Measurements from ENCODE around the gene PROSER3.
A peak's percentile ranks its signal among the peaks of the same experiment; 100 is the strongest.

The PROSER3 gene

DNA sequence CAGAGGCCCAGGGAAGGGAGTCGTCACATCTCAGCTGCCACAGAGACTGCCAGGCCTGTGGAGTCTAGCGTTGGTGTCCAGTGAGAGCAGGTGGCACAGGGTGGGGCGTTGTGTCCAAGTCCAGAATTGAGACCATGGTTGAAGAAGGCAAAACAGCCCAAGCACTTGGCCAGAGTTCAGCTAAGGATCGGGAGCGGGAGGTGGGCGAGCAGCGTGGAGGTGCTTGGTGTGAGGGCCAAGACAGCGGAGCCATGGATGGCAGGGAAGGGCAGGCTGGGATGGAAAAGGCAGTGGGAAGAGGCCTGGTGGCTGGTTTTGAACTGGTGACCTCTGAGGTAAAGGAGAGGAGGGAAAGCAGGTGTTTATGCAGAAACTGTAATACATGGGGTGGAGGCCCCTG lies 23.7 kb upstream of the PROSER3 start:
- H3K4me3 ChIP-seq (replicated peaks; ENCODE audit: insufficient read depth, low read length): no peak overlapping the region
- H3K27me3 ChIP-seq (ENCODE audit: insufficient read depth, poor library complexity, severe bottlenecking): no peaks in the 10 kb centered on the region
- no peak for DNase-seq (ENCODE audit: low read depth in 1 of 2, low spot score in 1 of 2)
- no peak overlapping the region for H3K27ac ChIP-seq (replicated peaks)
- TF ChIP-seq, protein P1, sequence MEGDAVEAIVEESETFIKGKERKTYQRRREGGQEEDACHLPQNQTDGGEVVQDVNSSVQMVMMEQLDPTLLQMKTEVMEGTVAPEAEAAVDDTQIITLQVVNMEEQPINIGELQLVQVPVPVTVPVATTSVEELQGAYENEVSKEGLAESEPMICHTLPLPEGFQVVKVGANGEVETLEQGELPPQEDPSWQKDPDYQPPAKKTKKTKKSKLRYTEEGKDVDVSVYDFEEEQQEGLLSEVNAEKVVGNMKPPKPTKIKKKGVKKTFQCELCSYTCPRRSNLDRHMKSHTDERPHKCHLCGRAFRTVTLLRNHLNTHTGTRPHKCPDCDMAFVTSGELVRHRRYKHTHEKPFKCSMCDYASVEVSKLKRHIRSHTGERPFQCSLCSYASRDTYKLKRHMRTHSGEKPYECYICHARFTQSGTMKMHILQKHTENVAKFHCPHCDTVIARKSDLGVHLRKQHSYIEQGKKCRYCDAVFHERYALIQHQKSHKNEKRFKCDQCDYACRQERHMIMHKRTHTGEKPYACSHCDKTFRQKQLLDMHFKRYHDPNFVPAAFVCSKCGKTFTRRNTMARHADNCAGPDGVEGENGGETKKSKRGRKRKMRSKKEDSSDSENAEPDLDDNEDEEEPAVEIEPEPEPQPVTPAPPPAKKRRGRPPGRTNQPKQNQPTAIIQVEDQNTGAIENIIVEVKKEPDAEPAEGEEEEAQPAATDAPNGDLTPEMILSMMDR (IDR thresholded peaks at IDR 0.05; ENCODE audit: insufficient read depth, low read length): no peak
- TF ChIP-seq GABPA (IDR thresholded peaks at IDR 0.05; ENCODE audit: low read depth) (no peak), POLR2AphosphoS5 (IDR thresholded peaks at IDR 0.05; ENCODE audit: low read depth) (no peak), SPI1 (IDR thresholded peaks at IDR 0.05; ENCODE audit: borderline replicate concordance, low read depth) (no peak)
- TF ChIP-seq, protein P2, sequence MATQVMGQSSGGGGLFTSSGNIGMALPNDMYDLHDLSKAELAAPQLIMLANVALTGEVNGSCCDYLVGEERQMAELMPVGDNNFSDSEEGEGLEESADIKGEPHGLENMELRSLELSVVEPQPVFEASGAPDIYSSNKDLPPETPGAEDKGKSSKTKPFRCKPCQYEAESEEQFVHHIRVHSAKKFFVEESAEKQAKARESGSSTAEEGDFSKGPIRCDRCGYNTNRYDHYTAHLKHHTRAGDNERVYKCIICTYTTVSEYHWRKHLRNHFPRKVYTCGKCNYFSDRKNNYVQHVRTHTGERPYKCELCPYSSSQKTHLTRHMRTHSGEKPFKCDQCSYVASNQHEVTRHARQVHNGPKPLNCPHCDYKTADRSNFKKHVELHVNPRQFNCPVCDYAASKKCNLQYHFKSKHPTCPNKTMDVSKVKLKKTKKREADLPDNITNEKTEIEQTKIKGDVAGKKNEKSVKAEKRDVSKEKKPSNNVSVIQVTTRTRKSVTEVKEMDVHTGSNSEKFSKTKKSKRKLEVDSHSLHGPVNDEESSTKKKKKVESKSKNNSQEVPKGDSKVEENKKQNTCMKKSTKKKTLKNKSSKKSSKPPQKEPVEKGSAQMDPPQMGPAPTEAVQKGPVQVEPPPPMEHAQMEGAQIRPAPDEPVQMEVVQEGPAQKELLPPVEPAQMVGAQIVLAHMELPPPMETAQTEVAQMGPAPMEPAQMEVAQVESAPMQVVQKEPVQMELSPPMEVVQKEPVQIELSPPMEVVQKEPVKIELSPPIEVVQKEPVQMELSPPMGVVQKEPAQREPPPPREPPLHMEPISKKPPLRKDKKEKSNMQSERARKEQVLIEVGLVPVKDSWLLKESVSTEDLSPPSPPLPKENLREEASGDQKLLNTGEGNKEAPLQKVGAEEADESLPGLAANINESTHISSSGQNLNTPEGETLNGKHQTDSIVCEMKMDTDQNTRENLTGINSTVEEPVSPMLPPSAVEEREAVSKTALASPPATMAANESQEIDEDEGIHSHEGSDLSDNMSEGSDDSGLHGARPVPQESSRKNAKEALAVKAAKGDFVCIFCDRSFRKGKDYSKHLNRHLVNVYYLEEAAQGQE (IDR thresholded peaks at IDR 0.05; ENCODE audit: insufficient replicate concordance, low read depth): no peak

GRCh38 chr19:35734889-35735288 lies 23.1 kb upstream of the PROSER3 start:
- Histone ChIP-seq H3K27me3 (ENCODE audit: insufficient read depth, poor library complexity, severe bottlenecking) (no peaks in the 10 kb centered on the region), H3K4me3 (replicated peaks; ENCODE audit: insufficient read depth, low read length) (no peak overlapping the region), H3K27ac (replicated peaks) (no peak overlapping the region)
- TF ChIP-seq, protein P2 (IDR thresholded peaks at IDR 0.05; ENCODE audit: insufficient replicate concordance, low read depth): no peak
- TF ChIP-seq SPI1 (IDR thresholded peaks at IDR 0.05; ENCODE audit: borderline replicate concordance, low read depth) (no peak), GABPA (IDR thresholded peaks at IDR 0.05; ENCODE audit: low read depth) (no peak), POLR2AphosphoS5 (IDR thresholded peaks at IDR 0.05; ENCODE audit: low read depth) (no peak)
- TF ChIP-seq, protein P1 (IDR thresholded peaks at IDR 0.05; ENCODE audit: insufficient read depth, low read length): no peak
- no peak for DNase-seq (ENCODE audit: low read depth in 1 of 2, low spot score in 1 of 2)

GRCh38 chr19:35736913-35737886 lies 20.8 kb upstream of the PROSER3 start:
- Histone ChIP-seq H3K27ac (replicated peaks) (no peak overlapping the region), H3K4me3 (replicated peaks; ENCODE audit: insufficient read depth, low read length) (no peak overlapping the region), H3K27me3 (ENCODE audit: insufficient read depth, poor library complexity, severe bottlenecking) (no peaks in the 10 kb centered on the region)
- no peak for DNase-seq (ENCODE audit: low read depth in 1 of 2, low spot score in 1 of 2)
- TF ChIP-seq POLR2AphosphoS5 (IDR thresholded peaks at IDR 0.05; ENCODE audit: low read depth) (0 out of 2 replicates have a peak, but pooled peaks have one; percentile 3), GABPA (IDR thresholded peaks at IDR 0.05; ENCODE audit: low read depth) (no peak)
- TF ChIP-seq, protein P2 (IDR thresholded peaks at IDR 0.05; ENCODE audit: insufficient replicate concordance, low read depth): no peak
